HG03175 (cell line): ENCODE measurements around the gene SEPTIN7.
"Not testable (repeated sequence)": the region's sequence is repeated elsewhere in the genome, so short reads cannot be mapped to it uniquely, and the experiment has no call there.

Experiments
- ATAC-seq: cut with Tn5 transposase; IDR thresholded peaks from one replicate; pipeline ENCODE4 v1.9.1; 2021; ENCODE audit warnings: mild to moderate bottlenecking, moderate library complexity; ENCODE audit not compliant: unreplicated experiment

The SEPTIN7 gene

DNA sequence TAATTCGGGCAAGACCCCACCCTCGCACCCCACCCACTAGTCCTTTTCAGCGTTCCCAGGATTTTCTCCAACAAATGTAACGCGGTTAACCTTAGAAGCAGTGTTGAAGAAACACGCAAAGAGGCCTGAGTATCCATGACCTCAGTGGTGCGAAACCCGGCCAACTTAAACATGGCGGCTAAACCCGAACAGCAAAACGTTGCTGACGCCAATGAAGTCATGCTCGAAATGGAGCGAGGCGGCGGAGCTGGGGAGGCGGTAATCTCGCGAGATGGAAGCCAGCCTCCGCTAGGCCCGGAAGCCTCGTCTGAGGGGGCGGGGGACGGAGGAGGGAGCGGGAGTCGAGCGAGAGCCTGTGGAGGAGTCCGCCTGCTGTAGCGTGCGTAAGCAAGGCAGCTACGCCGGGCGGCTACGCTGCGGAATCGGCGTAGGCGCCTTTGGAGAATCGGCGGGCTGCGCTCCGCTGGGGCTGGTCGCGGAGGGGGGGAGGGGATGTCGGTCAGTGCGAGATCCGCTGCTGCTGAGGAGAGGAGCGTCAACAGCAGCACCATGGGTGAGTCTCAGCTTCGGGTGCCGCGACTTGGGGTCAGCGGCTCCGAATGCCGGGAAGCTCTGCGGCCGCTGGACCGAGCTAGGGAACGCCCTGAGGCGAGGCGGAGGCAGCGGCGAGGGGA lies at the start of gene SEPTIN7:
Gene SEPTIN7 (plus strand): TSS at position 340 of the 674 bp plus-strand sequence. CDS start 153 bp downstream, at position 493.
- peak; percentile 88 for ATAC-seq

DNA sequence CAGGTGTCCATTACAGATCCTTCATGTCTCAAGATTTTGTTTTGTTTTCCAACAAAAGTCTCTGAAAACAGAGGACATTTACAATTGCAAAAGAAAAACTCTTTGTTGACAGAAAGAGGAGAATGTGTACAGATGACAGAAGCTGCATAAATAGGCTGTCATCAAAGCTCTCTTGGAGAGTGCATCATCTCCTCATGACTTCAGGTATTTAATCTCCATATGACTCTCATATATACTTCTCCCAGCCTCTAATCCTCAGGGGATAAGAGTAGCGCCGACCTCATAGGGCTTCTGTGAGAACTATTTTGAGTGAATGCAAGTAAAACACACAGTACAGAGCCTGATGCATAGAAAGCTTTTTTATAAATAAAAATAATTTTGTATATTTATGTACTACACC lies 48.1 kb upstream of the SEPTIN7 start:
- ATAC-seq: no peak

DNA sequence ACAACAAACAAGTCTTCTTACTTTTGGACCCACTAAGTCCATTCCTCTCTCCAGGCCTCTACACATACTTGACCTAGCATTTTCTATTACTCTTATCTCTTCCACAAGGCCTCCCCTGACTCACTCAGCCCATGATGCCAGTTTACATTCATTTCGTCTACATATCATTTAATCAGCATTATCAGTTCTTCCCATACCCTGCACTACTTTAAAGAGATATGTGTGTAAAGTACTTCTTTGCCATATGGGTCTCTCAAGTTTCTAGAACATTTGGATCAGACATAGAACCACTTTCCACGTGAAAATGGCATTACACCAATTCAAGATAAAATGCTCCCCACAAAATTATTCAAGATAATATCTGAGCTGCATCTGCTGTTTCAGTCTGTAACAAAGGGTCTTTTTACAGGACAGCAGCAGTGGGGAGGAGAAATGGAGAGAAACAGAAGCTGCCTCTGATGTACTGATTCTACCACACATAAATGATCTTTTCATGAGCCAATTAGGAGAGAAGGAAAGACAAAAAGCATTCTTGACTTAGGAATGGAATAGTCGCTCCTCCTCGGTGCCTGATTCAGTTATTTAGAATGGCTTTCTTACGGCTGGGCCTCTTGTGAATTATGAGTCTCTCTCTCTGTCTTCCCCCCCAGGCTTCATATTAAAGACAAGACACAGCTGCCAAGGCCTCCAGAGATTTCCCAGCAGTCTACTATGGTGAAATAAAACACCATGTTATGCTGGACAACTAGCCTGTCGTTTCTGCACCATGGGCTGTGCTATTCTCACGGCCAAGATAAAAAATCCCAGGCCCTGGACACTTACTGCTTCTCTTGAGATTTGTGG lies 46.9 kb upstream of the SEPTIN7 start:
- ATAC-seq: no peak

DNA sequence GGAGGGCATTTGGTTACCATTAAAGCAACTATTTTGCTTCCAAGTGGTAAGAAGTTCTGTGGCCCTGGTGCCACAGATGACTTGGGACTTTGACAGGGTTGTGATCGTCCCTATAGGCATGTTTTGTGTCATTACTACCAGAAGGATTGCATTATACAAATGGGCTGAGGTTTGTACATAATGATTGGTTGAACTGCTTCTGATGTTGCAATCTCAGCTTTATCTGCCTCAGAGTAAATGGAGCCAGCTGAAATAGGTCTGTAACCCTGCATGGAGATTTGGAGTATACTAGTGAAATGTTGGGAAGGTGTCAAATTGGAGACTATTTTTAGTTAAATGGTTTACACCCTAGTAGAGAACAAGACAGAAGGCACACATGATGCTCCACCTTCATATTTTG lies 46.1 kb upstream of the SEPTIN7 start:
- ATAC-seq: no peak

DNA sequence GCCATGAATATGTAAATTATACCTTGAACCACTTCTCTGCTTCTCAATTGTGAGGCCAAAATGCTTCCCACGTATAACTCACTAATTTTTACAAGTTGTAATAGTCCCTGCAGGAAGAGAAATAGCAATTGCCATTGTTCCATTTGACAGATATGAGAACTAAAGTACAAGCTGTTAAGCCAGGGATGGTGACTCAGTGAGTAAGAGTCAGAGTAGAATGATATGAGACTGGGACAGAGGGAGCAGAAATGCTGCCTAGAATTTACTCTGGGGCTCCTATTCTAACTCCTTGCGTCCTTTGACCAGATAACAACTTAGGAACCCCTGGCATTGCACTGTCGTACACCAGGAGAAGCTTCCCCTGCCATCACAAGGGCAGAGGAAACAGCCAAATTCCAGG lies 45.1 kb upstream of the SEPTIN7 start:
- ATAC-seq: no peak

DNA sequence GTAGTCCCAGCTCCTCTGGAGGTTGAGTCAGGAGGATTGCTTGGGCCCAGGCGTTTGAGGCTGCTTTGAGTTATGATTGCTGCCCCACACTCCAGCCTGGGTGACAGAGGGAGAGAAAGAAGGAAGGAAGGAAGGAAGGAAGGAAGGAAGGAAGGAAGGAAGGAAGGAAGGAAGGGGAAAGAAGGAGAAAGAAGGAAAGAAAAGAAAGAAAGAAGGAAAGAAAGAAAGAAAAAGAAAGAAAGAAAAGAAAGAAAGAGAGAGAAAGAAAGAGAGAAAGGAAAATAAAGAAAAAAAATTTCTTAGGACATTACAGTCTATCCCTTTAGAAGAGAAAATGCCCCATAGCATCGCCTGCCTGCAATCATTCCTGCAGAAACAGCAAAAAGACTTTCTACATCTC lies 44.4 kb upstream of the SEPTIN7 start:
- not testable (repeated sequence) for ATAC-seq

DNA sequence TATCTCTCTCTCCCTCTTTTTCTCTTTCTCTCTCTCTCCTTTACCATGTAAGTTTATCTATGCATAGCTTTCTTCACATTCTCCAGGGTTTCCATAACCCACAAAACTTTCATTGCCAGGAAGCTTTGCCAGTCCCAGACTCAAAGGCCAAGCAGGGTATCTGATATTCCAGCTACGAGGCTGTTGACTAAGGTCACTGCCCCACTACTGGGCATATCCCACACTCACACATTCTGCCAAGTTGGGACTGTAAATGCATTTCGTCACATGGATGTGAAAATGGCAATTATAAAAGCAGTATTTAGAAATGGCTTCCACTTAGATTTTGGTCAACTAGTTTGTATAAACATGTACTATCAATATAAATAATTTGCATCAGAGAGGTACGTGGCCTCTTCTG lies 43.3 kb upstream of the SEPTIN7 start:
- ATAC-seq: no peak

DNA sequence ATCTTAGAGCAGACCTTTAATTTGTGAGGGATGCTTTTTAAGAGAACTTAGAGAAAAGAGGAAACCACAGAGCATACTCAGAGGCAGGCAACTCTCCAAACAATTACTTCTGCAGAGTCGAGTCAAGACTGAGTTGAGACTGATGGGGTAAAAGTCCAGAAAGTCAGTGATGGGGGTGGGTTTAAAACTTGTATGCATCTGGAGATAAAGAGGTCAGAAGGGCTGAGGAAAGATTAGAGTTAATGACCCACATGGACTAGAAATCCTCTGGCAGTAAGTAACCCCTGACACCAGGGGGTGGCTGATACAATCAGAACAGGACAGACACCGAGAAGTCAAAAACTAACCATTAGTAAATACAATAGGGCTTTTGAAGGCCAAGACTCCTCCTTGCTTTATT lies 42.4 kb upstream of the SEPTIN7 start:
- ATAC-seq: no peak

DNA sequence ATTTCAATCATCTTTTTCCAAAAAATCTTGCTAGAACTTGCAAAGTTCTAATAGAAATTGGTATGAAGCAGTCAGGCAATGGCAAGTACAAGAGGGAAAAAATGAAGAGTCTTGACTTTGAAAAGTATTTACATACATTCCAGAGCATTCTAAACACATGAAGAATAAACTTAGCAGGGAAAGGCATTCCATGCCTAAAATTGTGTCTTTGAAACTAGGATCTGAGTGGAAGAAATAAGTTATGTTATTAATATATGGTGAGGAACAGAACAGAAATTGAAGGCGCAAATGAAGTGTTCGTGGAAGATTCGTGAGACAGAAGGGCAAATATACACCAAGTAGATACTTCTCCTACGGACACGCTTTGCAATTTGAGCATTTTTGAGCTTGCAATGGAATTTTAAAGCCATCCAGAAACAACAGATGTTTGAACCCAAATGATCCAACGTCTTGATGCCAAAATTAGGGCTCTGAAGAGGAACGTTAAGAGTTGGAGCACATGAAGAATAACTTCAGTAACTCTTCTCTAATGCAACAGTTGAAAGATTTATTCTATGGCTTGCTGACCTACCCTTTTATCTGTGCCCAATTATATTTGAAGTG lies 40.6 kb upstream of the SEPTIN7 start:
- ATAC-seq: no peak

DNA sequence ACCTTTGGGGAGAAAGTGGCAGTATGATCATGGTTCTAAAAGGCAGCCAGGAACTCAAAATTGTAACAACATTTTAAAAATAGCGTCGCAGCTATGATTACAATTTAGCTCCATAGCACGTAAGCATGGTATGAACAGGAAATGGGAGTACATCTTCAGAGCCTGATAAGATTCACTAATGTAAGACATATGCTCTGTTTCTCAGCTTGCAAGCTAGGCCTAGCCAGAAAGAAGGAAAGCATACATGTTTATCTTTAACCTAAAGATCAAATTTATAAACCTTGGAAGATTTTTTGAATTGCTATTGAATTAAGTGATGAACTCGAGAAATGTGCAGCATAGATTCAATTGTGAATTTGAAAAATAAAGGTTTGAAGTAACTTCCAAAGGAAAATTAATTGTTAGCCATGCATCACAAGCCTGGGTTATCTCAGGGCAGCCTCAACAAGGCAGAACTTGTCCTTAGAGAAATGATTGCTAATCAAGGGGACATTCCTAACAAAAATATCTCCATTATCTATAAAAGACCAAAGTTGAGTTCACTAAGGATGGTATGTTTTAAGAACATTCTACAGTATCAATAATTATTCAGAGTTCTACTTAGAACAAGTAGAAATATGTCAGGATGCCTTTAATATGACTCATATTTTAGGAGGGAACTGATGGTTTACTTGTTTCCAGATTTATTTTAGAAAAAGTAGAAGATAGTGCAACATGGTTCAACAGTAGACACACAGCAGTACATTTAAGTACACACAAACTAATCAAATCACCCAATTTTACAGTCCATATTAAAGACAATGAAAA lies 38.8 kb upstream of the SEPTIN7 start:
- ATAC-seq: no peak

DNA sequence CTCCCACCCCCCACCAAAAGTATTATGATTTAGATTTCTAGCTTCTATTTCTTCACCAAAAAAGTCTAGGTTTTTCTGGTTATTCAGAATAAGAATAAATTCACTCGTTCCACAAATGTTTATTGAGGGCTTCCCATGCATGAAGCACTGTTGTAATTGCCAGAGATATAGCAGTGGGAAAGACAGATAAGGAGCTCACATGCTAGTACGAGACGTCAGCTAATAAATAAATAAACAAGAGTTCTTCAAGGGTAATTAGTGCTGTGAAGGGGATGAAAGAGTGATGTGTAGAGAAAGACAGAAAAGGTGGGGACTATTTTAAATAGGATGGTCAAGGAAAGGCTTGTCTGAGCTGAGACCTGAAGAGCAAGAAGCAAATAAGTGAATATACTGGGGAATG lies 38.1 kb upstream of the SEPTIN7 start:
- no peak for ATAC-seq

DNA sequence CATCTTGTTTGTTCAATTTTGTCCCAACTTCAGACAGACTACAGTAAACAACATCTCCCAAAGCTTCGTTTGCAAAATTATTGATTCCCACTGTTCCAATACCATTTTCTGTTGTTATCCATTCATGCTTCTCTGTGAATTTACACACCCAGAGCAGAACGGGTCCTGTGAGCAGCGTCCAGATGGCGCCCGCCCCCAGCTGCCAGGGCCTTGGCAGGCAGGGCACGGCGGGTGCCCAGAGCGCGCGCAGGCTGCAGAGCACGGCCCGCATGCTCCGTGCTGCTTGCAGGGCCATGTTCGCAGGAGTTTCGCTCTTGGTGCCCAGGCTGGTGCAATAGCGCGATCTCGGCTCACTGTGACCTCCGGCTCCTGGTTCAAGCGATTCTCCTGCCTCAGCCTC lies 32.5 kb upstream of the SEPTIN7 start:
- no peak for ATAC-seq

DNA sequence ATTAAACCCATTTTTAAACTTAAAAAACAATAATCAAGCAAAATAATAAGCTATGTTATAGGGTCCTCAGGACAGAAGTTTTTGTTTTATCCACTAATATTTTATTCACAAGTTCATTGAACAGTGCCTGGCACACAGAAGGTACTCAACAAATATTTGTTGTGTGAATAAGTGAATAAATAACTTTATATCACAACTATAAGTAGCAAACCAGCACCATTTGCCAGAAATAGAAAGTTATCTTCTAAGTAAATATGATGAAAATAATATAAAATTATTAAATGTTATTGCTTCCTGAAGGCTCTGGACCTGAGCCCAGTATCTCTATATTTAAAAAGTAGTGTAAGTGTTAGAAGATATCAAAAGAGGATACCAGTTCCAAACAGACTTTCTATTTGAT lies 29.1 kb upstream of the SEPTIN7 start:
- ATAC-seq: no peak

DNA sequence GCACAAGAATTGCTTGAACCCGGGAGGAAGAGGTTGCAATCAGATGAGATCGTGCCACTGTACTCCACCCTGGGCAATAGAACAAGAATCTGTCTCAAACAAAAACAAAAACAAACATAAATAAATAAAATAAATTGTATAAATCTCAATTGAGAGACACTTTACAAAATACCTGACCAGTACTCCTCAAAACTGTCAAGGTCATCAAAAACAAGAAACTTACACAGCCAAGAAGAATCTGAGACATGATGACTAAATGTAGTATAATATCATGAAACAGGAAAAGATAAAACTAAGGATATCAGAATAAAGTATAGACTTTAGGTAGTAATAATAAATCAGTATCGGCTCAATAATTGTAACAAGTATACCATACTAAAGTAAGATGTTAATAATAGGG lies 26.9 kb upstream of the SEPTIN7 start:
- ATAC-seq: no peak

DNA sequence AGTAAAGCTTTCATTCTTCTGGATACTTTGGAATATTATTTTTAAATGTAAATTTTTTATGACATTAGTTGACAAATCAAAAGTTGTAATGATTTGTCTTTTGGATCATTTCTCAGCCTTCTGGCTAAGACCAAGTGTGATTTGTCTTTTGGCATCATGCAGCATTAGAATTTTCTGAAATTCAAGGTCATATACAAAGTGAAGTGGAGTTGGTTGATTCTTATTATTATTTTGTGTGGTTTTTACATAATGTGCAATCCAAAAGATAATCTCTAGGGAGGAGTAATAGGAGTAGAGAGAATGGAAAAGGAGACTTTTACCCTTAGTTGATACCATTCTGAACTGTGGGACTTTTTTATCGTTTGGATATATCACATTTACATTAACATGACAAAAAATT lies 24.2 kb upstream of the SEPTIN7 start:
- no peak for ATAC-seq

DNA sequence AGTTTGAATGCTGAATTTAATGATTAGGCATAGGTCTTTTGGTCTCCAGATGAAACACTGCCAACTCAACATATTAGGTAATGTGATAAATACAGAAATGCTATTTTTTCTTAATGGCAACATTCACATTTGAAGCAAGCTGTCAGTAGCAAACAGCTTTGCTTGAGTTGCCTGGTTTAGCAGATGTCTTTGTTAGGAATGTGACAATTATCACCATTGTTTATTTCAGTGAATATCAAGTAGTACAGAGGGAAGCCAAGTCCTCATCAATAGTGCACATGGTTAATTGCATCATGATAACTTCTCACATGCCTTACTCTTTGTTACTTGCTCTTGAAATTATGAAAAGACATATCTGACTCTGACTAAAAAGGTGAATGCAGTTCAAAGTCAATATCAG lies 23.7 kb upstream of the SEPTIN7 start:
- no peak for ATAC-seq

DNA sequence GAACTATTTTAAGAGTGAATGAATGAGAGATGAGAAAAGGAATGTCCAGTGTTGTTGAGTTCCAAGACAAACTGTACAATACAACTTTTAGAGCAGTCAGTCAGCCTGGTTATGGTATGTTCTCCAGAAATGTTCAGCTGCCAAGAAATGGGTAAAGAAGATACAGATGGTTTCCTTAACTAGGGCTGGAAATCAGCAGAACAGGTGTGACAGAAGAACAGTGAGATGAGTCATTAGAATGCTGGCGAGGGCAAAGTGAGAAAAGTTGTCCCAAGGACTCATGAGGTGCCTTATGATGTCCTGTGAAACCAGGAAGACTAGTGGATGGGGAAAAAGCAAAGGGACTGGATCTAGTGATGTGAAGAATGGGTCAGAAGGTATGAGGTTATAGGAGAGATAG lies 20.8 kb upstream of the SEPTIN7 start:
- ATAC-seq: no peak

DNA sequence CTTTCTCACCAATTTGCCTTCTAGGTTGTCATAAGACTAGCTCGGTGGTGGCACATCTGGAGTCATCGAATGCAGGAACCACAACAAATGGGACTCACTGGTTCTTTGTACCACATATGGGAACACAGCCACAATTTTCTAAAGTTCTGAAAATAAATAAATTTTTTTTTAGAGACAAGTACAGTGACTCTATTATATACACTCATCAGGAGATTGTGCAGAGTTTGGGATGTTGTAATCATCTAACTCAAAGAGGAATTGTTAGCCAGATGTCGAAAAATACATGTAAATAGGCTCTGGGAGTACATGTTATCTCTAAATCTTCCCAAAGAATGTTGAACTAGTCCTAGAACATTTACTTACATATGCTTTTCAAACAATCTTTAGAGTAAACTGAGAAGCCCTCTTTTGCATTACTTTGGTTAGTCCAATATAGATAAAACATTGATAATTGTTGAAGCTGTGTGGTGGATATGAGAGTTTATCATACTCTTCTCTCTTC lies 19.6 kb upstream of the SEPTIN7 start:
- ATAC-seq: no peak

DNA sequence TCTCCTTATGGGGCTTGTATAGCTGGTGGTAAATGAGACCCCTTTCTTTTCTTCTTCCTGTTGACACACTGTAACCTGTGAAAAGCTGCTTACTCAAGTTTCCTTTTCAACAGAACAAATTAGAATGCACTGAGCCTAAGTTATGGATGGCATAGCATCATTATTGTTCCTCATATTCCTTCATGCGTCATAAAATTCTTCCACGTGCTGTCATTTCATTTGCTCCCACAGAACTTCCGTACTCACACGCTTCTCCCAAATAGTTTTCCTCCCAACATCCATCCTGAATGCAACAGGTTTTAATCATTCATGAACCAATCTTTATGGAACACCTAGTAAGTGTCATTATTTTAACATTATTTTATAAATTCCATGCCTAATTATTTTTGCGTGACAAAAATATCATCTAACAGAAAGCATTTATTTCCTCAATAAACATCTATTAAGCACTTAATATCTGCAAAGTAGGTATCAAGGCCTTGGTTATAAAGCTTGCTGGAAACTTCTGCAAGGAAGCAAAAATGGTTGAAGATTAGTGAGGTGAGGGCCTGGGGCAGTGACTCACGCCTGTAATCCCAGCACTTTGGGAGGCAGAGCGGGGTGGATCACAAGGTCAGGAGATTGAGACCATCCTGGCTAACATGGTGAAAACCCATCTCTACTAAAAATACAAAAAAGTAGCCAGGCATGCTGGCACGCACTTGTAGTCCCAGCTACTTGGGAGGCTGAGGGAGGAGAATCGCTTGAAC lies 18.9 kb upstream of the SEPTIN7 start:
- ATAC-seq: no peak

DNA sequence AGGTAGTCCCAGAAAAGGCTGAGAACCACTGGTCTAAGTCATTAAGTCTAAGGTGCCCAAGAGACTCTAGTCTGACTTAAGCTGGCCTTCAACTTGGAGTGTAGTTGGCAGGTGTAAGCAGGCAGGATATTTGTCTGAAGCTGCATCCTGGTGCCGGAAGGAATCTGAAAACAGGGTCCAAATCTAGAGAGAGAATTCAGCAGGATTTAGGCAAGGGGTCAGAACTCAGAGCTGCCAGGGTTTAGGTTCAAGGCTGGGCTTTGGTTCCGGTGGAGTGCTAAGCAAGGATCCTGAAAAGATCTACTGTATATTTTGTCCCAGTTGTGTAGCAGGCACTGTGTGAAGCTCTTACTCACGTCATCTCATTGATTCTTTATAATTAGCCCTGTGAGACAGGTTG lies 16.5 kb upstream of the SEPTIN7 start:
- no peak for ATAC-seq
